Mucosa of descending colon (tissue), 3 donors: ENCODE data around the gene KANSL2. TPM values are rescaled to one million over a fixed set of nuclear protein-coding genes. Genes with fewer than 3 reads are reported as not detected.

Experiments
- ATAC-seq: fragments of 200-7000 bp; cut with Tn5 transposase; one replicate; pipeline ENCODE4 v1.9.1; 2020; ENCODE audit warnings: mild to moderate bottlenecking, moderate library complexity
- DNase-seq, 3 donors: peaks; one replicate each; pipeline ENCODE4 v3.0.0-alpha.2; 2020
- H3K36me3 ChIP-seq: fragments of 200-600 bp; one replicate; pipeline ENCODE4 v1.8.0; 2021; ENCODE audit warnings: low read depth, mild to moderate bottlenecking
- H3K4me1 ChIP-seq: fragments of 200-600 bp; one replicate; pipeline ENCODE4 v1.8.0; 2021; ENCODE audit warnings: low read depth, mild to moderate bottlenecking
- H3K4me3 ChIP-seq: fragments of 200-600 bp; one replicate; pipeline ENCODE4 v1.8.0; 2021; ENCODE audit warnings: mild to moderate bottlenecking
- H3K9me3 ChIP-seq: fragments of 200-600 bp; one replicate; pipeline ENCODE4 v1.8.0; 2021; ENCODE audit warnings: mild to moderate bottlenecking
- intact Hi-C, 2 donors: fragments of 100-400 bp; cut with DNase I in 1 of 2; cut with micrococcal nuclease in 1 of 2; formaldehyde crosslinking; loops; one replicate each; pipeline versions ENCODE4 v1.11.0 to v1.11.1; 2022; cut with DNase I, micrococcal nuclease
- total RNA-seq, 3 donors: library from RNA; stranded (reverse); fragmentation: NEBNext Ultra II Directional in 2 of 3; extraction: Animal tissue kit (Norgen Biotek cat#: 25700) in 2 of 3; gene quantifications; one replicate each; pipeline versions ENCODE4 v1.2.1 to v1.2.4, GENCODE V29; 2021 to 2023
- TF ChIP-seq, protein P1 (sequence below): fragments of 200-600 bp; IDR thresholded peaks from one replicate; pipeline ENCODE4 v1.8.0; 2022; ENCODE audit warnings: antibody characterized with exemption, mild to moderate bottlenecking
- donor health status: DM: no; HTN: no; CAD: no; lungs with moderate emphysema.
- donor health status: DM: no; HTN: no; CAD: no.
- donor health status: DM: no; HTN: yes; CAD: no.

The KANSL2 gene
- total RNA-seq, 3 donors from 2014 or later, result 18.3 to 25.8 (median 22.6) TPM

- intact Hi-C loops, result no loop called here
- Histone ChIP-seq H3K4me3 (peak overlapping the region; percentile 60), H3K9me3 (no peaks in the 10 kb centered on the region), H3K4me1 (peaks cover 19% of the 10 kb centered on the region), H3K36me3 (peaks cover 4% of the 10 kb centered on the region)
- DNase-seq, result no peak
- ATAC-seq, result peak; percentile 1
- TF ChIP-seq, protein P1, sequence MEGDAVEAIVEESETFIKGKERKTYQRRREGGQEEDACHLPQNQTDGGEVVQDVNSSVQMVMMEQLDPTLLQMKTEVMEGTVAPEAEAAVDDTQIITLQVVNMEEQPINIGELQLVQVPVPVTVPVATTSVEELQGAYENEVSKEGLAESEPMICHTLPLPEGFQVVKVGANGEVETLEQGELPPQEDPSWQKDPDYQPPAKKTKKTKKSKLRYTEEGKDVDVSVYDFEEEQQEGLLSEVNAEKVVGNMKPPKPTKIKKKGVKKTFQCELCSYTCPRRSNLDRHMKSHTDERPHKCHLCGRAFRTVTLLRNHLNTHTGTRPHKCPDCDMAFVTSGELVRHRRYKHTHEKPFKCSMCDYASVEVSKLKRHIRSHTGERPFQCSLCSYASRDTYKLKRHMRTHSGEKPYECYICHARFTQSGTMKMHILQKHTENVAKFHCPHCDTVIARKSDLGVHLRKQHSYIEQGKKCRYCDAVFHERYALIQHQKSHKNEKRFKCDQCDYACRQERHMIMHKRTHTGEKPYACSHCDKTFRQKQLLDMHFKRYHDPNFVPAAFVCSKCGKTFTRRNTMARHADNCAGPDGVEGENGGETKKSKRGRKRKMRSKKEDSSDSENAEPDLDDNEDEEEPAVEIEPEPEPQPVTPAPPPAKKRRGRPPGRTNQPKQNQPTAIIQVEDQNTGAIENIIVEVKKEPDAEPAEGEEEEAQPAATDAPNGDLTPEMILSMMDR, result no peak
Measured at GRCh38 chr12:48681399-48681709, 684 bp downstream of the KANSL2 start.

DNA sequence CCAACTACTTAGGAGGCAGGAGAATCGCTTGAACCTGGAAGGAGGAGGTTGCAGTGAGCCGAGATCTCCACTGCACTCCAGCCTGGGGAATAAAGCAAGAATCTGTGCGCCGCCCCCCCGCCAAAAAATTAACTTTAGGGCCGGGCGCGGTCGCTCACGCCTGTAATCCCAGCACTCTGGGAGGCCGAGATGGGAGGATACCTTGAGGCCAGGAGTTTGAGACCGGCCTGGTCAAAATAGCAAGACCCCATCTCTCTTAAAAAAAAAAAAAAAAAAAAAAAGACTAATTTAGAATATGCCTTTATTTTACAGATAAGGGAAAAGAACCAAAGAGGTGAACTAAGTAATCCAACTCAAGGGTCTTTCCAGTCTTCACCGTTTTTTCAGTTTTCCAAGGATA lies 1.2 kb downstream of the KANSL2 start:
- intact Hi-C loops, result no loop called here
- peaks cover 19% of the 10 kb centered on the region for H3K4me1 ChIP-seq
- no peak for ATAC-seq

DNA sequence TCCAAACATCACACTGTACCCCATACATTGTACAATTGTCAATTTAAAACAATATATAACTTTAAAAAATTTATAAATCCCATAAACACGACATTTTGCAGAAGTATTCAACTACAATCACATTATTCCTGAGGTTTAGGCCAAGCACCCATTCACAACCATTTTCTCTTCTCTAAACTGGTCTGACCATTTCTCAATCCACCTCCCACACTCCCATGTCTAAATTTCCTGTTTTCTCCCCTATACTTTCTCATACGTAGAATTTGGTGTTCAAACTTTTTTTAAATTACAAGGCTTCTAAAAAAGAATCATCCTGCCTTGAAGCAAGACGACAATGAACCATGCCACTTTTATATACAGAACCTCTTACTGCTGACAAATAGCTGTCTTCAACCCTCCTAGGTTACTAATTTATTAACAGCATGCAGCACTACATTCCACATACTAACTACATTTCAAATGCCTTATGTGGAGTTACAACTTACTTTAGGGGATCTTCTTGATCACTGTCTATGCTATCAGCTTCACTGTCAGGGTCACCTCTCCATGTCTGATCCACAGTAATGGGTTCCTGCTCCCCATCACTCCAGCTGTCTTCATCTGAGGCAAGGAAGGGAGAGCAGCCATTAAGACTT lies 3.4 kb downstream of the KANSL2 start:
- Histone ChIP-seq H3K9me3 (no peaks in the 10 kb centered on the region), H3K4me1 (peaks cover 19% of the 10 kb centered on the region), H3K36me3 (peaks cover 4% of the 10 kb centered on the region), H3K4me3 (no peak overlapping the region)
- TF ChIP-seq, protein P1, result no peak
- DNase-seq (no peak), ATAC-seq (no peak)
- intact Hi-C loops, result no loop called here

More for the DNA sequence above, 1.2 kb downstream of the KANSL2 start:
- no peak overlapping the region for H3K4me3 ChIP-seq
- TF ChIP-seq, protein P1, result no peak
- H3K9me3 ChIP-seq, result no peaks in the 10 kb centered on the region
- DNase-seq, result no peak
- H3K36me3 ChIP-seq, result peaks cover 4% of the 10 kb centered on the region

DNA sequence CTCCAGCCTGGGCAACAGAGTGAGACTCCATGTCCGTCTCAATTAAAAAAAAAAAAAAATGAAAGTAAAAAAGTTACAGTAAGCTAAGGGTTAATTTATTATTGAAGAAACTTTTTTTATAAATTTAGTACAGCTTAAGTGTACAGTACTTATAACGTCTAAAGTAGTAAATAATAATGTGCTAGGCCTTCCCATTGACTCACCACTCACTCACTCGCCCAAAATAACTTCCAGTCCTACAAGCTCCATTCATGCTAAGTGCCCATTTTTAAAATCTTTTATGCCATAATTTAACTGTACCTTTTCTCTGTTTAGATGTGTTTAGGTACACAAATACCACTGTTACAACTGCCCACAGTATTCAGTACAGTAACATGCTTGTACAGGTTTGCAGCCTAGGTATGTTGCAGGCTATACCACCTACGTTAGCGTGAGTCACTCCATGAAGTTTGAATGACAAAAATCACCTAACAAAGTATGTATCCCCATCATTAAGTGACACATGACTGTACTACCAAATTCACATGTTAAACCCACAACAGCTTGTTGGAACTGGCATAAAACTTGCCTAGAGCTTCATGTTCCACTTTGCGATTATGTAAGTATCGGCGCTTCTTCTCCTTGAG lies 10.7 kb downstream of the KANSL2 start:
- TF ChIP-seq, protein P1, result no peak
- Histone ChIP-seq H3K4me3 (no peak overlapping the region), H3K36me3 (peaks cover under 1% of the 10 kb centered on the region), H3K9me3 (no peaks in the 10 kb centered on the region), H3K4me1 (no peaks in the 10 kb centered on the region)
- ATAC-seq (no peak), DNase-seq (no peak)
- intact Hi-C loops, result no loop called here

- intact Hi-C loops, result no loop called here
Measured at GRCh38 chr12:48668996-48669395, 13.0 kb downstream of the KANSL2 start.

More at GRCh38 chr12:48668996-48669395, 13.0 kb downstream of the KANSL2 start:
- ATAC-seq (no peak), DNase-seq (no peak)
- no peak overlapping the region for H3K4me3 ChIP-seq
- H3K36me3 ChIP-seq, result no peaks in the 10 kb centered on the region
- H3K9me3 ChIP-seq, result no peaks in the 10 kb centered on the region
- no peaks in the 10 kb centered on the region for H3K4me1 ChIP-seq
- TF ChIP-seq, protein P1, result no peak
